H9 (cell line): ENCODE measurements around the gene ZBED2. TPM values are rescaled to one million over a fixed set of nuclear protein-coding genes. Genes with fewer than 3 reads are reported as not detected.

Experiments used
- DNase-seq: peaks from one replicate; pipeline ENCODE4 v3.0.0-alpha.2; 2017
- H2AFZ ChIP-seq: one replicate; pipeline ENCODE4 v1.6.1; 2013; ENCODE audit warnings: mild to moderate bottlenecking, low read length, control low read depth, moderate library complexity
- H2AK5ac ChIP-seq: 2 replicates; pipeline ENCODE4 v1.6.1; 2013; ENCODE audit warnings: low read length, control low read depth, mixed read lengths; ENCODE audit not compliant: insufficient read length
- H2BK120ac ChIP-seq: one replicate; pipeline ENCODE4 v1.6.1; 2013; ENCODE audit warnings: low read depth, mild to moderate bottlenecking, low read length, control low read depth, inconsistent platforms; ENCODE audit not compliant: poor library complexity, severe bottlenecking
- H2BK12ac ChIP-seq: 2 replicates; pipeline ENCODE4 v1.6.1; 2013; ENCODE audit warnings: low read length, control low read depth, mixed read lengths, low read depth; ENCODE audit not compliant: insufficient read length
- H2BK15ac ChIP-seq: 2 replicates; pipeline ENCODE4 v1.6.1; 2013; ENCODE audit warnings: low read depth, low read length, control low read depth
- H2BK20ac ChIP-seq: one replicate; pipeline ENCODE4 v1.6.1; 2013; ENCODE audit warnings: low read depth, mild to moderate bottlenecking, low read length, control low read depth, inconsistent platforms; ENCODE audit not compliant: poor library complexity, severe bottlenecking
- H2BK5ac ChIP-seq: 2 replicates; pipeline ENCODE4 v1.6.1; 2013; ENCODE audit warnings: low read length, control low read depth, mixed read lengths; ENCODE audit not compliant: insufficient read length
- H3K14ac ChIP-seq: 2 replicates; pipeline ENCODE4 v1.6.1; 2013; ENCODE audit warnings: low read length, control low read depth; ENCODE audit not compliant: insufficient read depth
- H3K18ac ChIP-seq: 2 replicates; pipeline ENCODE4 v1.6.1; 2013; ENCODE audit warnings: low read depth, mild to moderate bottlenecking, mixed read lengths, low read length, control low read depth; ENCODE audit not compliant: insufficient read length
- H3K23ac ChIP-seq: 2 replicates; pipeline ENCODE4 v1.6.1; 2013; ENCODE audit warnings: low read length, control low read depth, mixed read lengths, low read depth; ENCODE audit not compliant: insufficient read length
- H3K23me2 ChIP-seq: 2 replicates; pipeline ENCODE4 v1.6.1; 2013; ENCODE audit warnings: low read depth, mild to moderate bottlenecking, mixed read lengths, low read length, control low read depth; ENCODE audit not compliant: insufficient read length, poor library complexity, severe bottlenecking
- H3K27ac ChIP-seq: 2 replicates; pipeline ENCODE4 v1.5.1; 2013; ENCODE audit warnings: low read length, control low read depth, mixed read lengths, low read depth; ENCODE audit not compliant: insufficient read length
- H3K27me3 ChIP-seq: 2 replicates; pipeline ENCODE4 v1.6.1; 2013; ENCODE audit warnings: low read length, control low read depth, inconsistent platforms; ENCODE audit not compliant: insufficient read depth
- H3K4ac ChIP-seq: 2 replicates; pipeline ENCODE4 v1.6.1; 2013; ENCODE audit warnings: low read depth, mild to moderate bottlenecking, control low read depth, inconsistent platforms, low read length, moderate library complexity
- H3K4me1 ChIP-seq: 2 replicates; pipeline ENCODE4 v1.6.1; 2013; ENCODE audit warnings: low read length, control low read depth, inconsistent platforms; ENCODE audit not compliant: insufficient read depth
- H3K4me2 ChIP-seq: 2 replicates; pipeline ENCODE4 v1.6.1; 2013; ENCODE audit warnings: low read length, control low read depth, mixed read lengths; ENCODE audit not compliant: insufficient read length, insufficient read depth
- H3K56ac ChIP-seq: 2 replicates; pipeline ENCODE4 v1.6.1; 2013; ENCODE audit warnings: low read depth, mild to moderate bottlenecking, mixed read lengths, low read length, control low read depth; ENCODE audit not compliant: insufficient read length
- H3K79me1 ChIP-seq: 2 replicates; pipeline ENCODE4 v1.6.1; 2013; ENCODE audit warnings: low read depth, mild to moderate bottlenecking, moderate library complexity, low read length, control low read depth, inconsistent platforms; ENCODE audit not compliant: insufficient read depth, poor library complexity, severe bottlenecking
- H3K79me2 ChIP-seq: 2 replicates; pipeline ENCODE4 v1.6.1; 2013; ENCODE audit warnings: low read length, control low read depth, inconsistent platforms; ENCODE audit not compliant: insufficient read depth
- H3K9ac ChIP-seq: 2 replicates; pipeline ENCODE4 v1.6.1; 2013; ENCODE audit warnings: low read length, control low read depth, mixed read lengths; ENCODE audit not compliant: insufficient read length; ENCODE audit errors: extremely low read depth
- H3K9me3 ChIP-seq: one replicate; pipeline ENCODE4 v1.6.1; 2013; ENCODE audit warnings: low read depth, low read length, inconsistent platforms; ENCODE audit not compliant: control insufficient read depth
- H3T11ph ChIP-seq: one replicate; pipeline ENCODE4 v1.6.1; 2013; ENCODE audit warnings: mild to moderate bottlenecking, low read length, control low read depth, inconsistent platforms
- H4K20me1 ChIP-seq: one replicate; pipeline ENCODE4 v1.6.1; 2013; ENCODE audit not compliant: control insufficient read depth, insufficient read length, insufficient read depth
- H4K5ac ChIP-seq: 2 replicates; pipeline ENCODE4 v1.6.1; 2013; ENCODE audit warnings: low read depth, mild to moderate bottlenecking, mixed read lengths, low read length, control low read depth; ENCODE audit not compliant: insufficient read length
- H4K8ac ChIP-seq: replicated peaks from 2 replicates; pipeline ENCODE4 v1.6.1; 2013; ENCODE audit warnings: low read length, control low read depth, mixed read lengths, low read depth; ENCODE audit not compliant: insufficient read length
- H4K91ac ChIP-seq: 2 replicates; pipeline ENCODE4 v1.6.1; 2013; ENCODE audit warnings: low read depth, mild to moderate bottlenecking, moderate library complexity, mixed read lengths, low read length, control low read depth; ENCODE audit not compliant: insufficient read length
- H3K27ac Mint-ChIP-seq, 3 experiments: 2 replicates in 2 of 3; 3 replicates in 1 of 3; pipeline ENCODE4 v1.8.0; 2020 to 2021; ENCODE audit warnings: mixed read lengths in 3 of 3, mild to moderate bottlenecking in 1 of 3, moderate library complexity in 1 of 3
- H3K27me3 Mint-ChIP-seq: 2 replicates; pipeline ENCODE4 v1.8.0; 2021; ENCODE audit warnings: low read depth, mild to moderate bottlenecking, moderate library complexity, mixed read lengths
- H3K36me3 Mint-ChIP-seq, 3 experiments: 2 replicates in 2 of 3; 3 replicates in 1 of 3; pipeline ENCODE4 v1.8.0; 2020 to 2021; ENCODE audit warnings: low read depth in 3 of 3, mixed read lengths in 3 of 3; ENCODE audit not compliant: insufficient read depth in 1 of 3
- H3K4me1 Mint-ChIP-seq, 2 experiments: 2 replicates each; pipeline ENCODE4 v1.8.0; 2020; ENCODE audit warnings: mixed read lengths in 2 of 2
- H3K4me3 Mint-ChIP-seq, 2 experiments: 2 replicates in 1 of 2; 3 replicates in 1 of 2; pipeline ENCODE4 v1.8.0; 2020 to 2021; ENCODE audit warnings: mild to moderate bottlenecking in 2 of 2, mixed read lengths in 2 of 2, moderate library complexity in 1 of 2
- H3K9me3 Mint-ChIP-seq, 2 experiments: 2 replicates in 1 of 2; 3 replicates in 1 of 2; pipeline ENCODE4 v1.8.0; 2020; ENCODE audit warnings: mild to moderate bottlenecking in 2 of 2, mixed read lengths in 2 of 2, moderate library complexity in 1 of 2
- CTCF ChIP-seq: fragments of 200-600 bp; sonication (generic); conservative IDR thresholded peaks from 3 replicates; pipeline ENCODE4 v1.8.0; 2021; ENCODE audit warnings: antibody characterized with exemption, mild to moderate bottlenecking
- WGBS: extraction: QIAGEN DNeasy Blood & Tissue Kit; methylation state at CpG from one replicate; pipeline ENCODE4 v1.1.7; 2013; ENCODE audit warnings: missing lambda C conversion rate, low lambda C conversion rate, mixed read lengths; ENCODE audit not compliant: insufficient read length; ENCODE audit errors: extremely low coverage; 5-methylcytosine and 5-hydroxymethylcytosine counted together
- total RNA-seq: library from RNA; stranded (reverse); gene quantifications from 2 replicates; pipeline ENCODE4 v1.2.1, GENCODE V29; 2021

Gene ZBED2
- total RNA-seq, 1 experiment from 2014 or later, result not detected

- H3T11ph ChIP-seq, result no peak overlapping the region
- H3K23me2 ChIP-seq, result no peaks in the 10 kb centered on the region
- Mint-ChIP-seq H3K4me3 (no peak overlapping the region), H3K36me3 (peaks cover 0 to 17% (median 0%) of the 10 kb centered on the region in 3 experiments; a peak in 3 of 7 replicates), H3K4me1 (peaks cover 3% of the 10 kb centered on the region in 2 experiments; a peak in 3 of 4 replicates), H3K27me3 (no peaks in the 10 kb centered on the region), H3K9me3 (peaks cover 15 to 16% of the 10 kb centered on the region in 2 experiments; a peak in 4 of 5 replicates), H3K27ac (peak overlapping the region in 2 of 3 experiments; percentile 38 to 88; a peak in 4 of 7 replicates)
- no peak overlapping the region for H2BK120ac ChIP-seq
- no peak overlapping the region for H4K8ac ChIP-seq
- no peak for TF ChIP-seq CTCF
- no peak overlapping the region for H2BK12ac ChIP-seq
- H3K9me3 ChIP-seq, result no peaks in the 10 kb centered on the region
- no peak overlapping the region for H3K56ac ChIP-seq
- H2AK5ac ChIP-seq, result no peak overlapping the region
- no peaks in the 10 kb centered on the region for H4K20me1 ChIP-seq
- no peak overlapping the region for H3K18ac ChIP-seq
- no peak for DNase-seq
- WGBS, result no CpG with 5 or more reads among the region's 4 CpGs
- no peak overlapping the region for H2BK20ac ChIP-seq
- H3K9ac ChIP-seq, result no peak overlapping the region
- H2BK5ac ChIP-seq, result no peak overlapping the region
- no peaks in the 10 kb centered on the region for H3K4me1 ChIP-seq
- H3K4me2 ChIP-seq, result no peak overlapping the region
- no peak overlapping the region for H2AFZ ChIP-seq
- no peak overlapping the region for H3K14ac ChIP-seq
- no peaks in the 10 kb centered on the region for H3K27me3 ChIP-seq
- H3K23ac ChIP-seq, result no peak overlapping the region
- no peak overlapping the region for H4K5ac ChIP-seq
- no peaks in the 10 kb centered on the region for H3K79me2 ChIP-seq
- no peak overlapping the region for H3K4ac ChIP-seq
- H2BK15ac ChIP-seq, result no peak overlapping the region
- H3K79me1 ChIP-seq, result no peaks in the 10 kb centered on the region
- no peak overlapping the region for H4K91ac ChIP-seq
- H3K27ac ChIP-seq, result no peak overlapping the region
Observed at GRCh38 chr3:111639316-111639715, 44.2 kb upstream of the ZBED2 start.
